Lung microvascular endothelial cell (primary cell): ENCODE data around the gene LOXL3. TPM values are rescaled to one million over a fixed set of nuclear protein-coding genes. Genes with fewer than 3 reads are reported as not detected.
"Not testable (repeated sequence)": the region's sequence is repeated elsewhere in the genome, so short reads cannot be mapped to it uniquely, and the experiment has no call there.

Experiments
- DNase-seq, 2 donors: peaks; one replicate each; pipeline versions ENCODE4 v3.0.0 to v3.0.0-alpha.2; 2010; ENCODE audit warnings: low read depth in 2 of 2
- total RNA-seq: library from RNA; depleted of rRNA; stranded (reverse); fragments of >200 nt; gene quantifications from 2 replicates; pipeline ENCODE4 v1.2.1, GENCODE V29; 2014

LOXL3 gene
- total RNA-seq, 1 donor from 2014 or later, result 1.2 TPM

DNA sequence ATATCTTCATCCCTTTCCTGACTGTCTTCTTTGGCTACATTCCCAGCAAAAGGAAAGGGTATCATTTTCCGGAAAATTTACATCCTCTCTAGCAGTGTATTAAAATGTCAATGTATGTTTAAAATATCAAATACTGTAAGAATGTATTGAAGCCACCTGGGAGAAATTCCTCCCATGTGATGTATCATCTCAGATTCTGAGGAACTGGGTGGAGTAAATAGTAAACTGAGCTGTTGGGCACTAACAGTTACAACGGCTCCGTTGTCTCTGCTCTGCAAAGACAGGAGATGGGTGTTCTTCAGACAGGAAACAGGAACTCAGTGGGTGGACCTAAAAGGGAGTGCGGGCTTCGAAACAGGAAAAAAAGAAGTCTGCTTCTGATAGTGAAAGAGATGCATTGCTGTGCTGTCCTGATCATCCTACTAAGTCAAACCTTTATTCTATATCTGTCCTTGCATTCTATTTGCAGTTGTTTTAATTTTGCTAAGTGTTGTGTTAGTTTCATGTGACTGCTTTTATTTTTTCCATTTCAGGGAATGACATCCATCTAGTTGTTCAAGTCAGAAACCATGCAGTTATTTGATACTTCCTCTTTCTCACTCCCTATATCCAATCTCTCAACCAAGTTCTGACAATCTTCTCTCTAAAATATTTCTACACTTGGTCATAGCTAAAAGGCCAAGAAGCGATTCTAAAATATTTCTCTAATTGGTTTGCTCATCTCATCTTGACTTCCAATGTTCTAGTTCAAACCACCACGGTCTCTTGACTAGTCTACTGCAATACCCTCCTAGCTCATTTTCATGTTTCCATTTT lies 20.2 kb upstream of the LOXL3 start:
- peak; percentile 50 to 60 for DNase-seq

- no peak for DNase-seq
Observed at GRCh38 chr2:74572178-74572925, 18.6 kb upstream of the LOXL3 start.

DNA sequence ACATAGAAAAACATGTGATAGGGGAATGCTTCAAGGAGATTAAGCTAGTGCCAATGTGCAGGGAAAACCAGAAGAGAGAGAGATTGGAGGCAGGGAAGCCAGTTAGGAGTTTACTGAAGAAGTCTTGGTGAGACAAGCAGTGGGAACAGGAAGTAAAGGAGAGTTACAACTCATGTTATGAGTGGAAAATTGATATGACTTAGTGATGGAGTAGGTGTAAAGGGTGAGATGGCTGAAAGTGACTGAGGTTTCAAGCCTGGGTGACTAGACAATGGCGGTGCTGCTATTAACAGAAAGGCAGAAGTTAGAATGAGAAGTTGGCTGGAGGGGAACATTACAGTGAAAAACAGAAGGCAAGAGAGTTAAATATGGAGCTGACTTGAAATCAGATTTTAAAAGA lies 17.3 kb upstream of the LOXL3 start:
- no peak for DNase-seq

DNA sequence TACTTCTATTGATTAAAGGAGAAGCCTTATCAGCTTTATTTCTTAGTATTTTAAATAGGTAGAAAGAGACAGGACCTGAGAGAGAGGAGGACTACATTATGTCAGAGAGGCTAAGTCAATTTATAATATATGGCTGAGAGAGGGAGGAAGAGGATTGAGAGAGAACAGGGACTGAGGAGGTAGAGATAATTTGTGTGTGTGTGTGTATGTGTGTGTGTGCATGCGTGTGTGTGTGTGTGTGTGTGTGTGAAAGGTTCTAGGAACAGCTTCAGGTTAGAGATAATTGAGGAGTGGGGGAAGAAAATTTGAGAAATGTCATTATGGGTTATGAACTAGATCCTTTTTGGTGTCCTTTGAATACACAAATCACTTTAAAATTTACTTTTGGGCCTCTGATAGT lies 15.9 kb upstream of the LOXL3 start:
- no peak for DNase-seq

DNA sequence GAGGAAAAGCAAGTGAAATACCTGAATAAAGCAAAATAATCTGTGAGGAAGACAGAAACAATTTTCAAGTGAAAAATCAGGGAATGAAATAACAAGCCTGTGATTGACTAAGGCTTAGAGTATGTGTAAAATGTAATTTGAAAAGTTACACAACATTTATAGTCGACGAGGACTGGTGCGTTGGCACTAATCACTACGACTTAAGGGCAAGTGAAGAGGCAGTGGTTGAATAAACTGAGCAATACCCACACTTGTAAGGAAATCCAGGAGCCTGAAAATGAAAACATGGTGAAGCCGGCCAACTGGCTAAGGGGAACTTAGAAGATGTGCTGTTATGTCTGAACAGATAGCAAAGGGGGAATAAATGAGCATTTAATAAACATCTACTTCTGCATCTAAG lies 14.1 kb upstream of the LOXL3 start:
- DNase-seq, result no peak

GRCh38 chr2:74566754-74567085 lies 13.0 kb upstream of the LOXL3 start:
- no peak for DNase-seq

- no peak for DNase-seq
Observed at GRCh38 chr2:74566076-74566753, 12.5 kb upstream of the LOXL3 start.

DNA sequence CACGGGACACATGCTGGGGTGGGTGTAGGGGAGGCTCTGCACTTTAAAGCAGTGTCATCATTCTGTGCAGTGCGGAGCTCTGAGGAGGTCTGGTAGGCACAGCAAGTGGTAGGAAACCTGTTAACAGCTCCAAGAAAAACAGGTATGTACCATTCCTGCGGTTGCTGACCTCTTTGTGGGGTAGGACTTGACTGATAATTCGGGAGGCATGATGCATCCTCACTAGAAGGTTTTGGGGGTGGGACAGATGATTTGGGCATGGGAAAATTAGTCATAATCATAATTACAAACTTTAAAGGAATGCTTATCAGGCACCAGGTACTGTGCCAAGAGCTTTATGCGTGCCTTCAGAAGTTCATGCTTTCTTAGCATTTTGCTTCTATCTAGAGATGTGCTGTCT lies 10.5 kb upstream of the LOXL3 start:
- DNase-seq, result no peak

DNA sequence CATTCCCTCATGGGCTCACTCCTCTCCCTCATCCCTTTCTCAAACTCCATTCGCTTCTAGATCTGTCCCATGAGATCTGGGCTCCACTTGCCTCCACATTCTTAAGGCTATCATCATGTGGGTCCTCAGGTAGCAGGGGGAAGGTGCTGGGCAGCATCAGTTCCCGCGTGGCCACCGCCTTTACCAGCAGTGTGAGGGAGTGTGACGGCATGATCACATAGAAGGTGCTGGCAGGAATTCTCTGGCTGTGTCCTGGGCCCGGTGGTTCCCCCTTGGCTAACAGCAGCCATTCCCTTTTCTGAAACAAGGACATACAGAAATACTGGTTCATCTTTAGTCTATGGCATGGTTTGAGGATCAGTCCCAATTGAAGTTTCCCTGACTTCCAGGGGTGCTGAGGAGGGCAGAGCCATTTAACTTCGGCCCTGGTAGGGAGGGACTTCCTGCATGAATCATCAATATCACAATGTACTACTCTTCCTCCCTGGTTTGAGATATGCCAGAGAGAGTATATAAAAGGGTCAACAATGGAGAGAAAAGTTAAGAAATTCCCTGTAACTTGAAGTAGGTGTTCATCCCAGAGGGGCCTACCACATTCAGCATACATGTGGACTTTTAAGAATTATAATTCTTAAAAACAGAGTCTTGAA lies 8.5 kb upstream of the LOXL3 start:
- no peak for DNase-seq

GRCh38 chr2:74561022-74561421 lies 7.3 kb upstream of the LOXL3 start:
- DNase-seq, result not testable (repeated sequence)

DNA sequence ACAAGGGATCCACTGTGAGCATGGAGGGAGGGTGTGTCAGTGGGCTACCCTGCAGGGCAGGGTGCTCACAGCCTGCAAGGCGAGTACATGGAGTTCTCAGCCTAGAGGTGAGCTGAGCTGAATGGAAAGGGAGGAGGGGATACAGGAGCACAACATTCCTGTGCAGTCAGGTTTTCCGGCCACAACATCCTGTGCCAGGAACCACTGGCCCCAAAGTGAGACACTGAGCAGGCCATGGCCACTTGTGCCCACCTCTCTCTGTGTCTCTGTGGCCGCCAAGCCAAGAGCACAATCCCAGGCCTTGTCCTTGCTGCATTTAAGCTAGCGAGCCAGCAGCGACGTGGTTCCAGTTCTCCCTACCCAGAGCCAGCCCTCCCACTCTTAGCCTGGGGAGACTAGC lies 6.8 kb upstream of the LOXL3 start:
- peak in 1 of 2 donors; percentile 48 for DNase-seq

DNA sequence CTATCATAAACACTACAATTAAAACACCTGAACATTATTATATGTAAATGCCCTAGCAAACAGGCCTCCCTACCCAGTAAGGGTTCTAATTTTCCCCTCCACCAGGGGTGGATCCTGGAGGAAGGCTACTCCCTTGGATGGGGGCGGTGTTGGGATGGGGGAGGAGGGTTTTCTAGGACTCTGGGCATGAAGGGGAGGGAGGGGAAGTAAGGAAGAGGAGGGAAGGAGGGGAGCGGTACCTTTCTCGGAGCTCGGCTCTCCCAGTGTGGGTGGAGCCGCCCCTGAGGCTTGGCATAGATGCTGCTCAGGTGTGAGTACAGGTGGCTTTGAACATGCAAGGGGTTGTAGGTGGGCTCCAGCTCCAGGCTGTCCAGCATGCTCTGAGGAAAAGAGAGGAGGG lies 6.2 kb upstream of the LOXL3 start:
- DNase-seq, result no peak

- DNase-seq, result no peak
Observed at GRCh38 chr2:74558284-74559230, 4.8 kb upstream of the LOXL3 start.

- DNase-seq, result no peak
Observed at GRCh38 chr2:74556831-74557370, 3.2 kb upstream of the LOXL3 start.

GRCh38 chr2:74556159-74556558 lies 2.4 kb upstream of the LOXL3 start:
- no peak for DNase-seq

DNA sequence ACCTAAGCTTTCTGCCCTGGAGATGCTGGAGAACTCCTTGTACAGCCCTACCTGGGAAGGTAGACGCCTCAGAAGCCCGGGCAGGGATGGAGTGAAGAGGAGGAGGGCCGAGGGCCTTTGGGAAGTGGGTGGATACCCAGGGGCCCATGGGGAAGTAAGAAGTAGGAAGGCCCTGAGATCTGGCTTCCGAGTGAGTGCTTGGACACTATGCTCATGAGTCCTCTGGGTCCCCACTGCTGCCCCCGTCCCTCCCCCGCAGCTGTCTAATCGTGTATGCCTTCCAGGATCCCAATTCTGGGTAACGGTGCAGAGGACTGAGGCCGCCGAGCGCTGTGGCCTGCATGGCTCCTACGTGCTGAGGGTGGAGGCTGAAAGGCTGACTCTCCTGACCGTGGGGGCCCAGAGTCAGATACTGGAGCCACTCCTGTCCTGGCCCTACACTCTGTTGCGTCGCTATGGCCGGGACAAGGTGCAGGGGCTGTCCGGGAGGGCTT lies 1.9 kb upstream of the LOXL3 start:
- no peak for DNase-seq

DNA sequence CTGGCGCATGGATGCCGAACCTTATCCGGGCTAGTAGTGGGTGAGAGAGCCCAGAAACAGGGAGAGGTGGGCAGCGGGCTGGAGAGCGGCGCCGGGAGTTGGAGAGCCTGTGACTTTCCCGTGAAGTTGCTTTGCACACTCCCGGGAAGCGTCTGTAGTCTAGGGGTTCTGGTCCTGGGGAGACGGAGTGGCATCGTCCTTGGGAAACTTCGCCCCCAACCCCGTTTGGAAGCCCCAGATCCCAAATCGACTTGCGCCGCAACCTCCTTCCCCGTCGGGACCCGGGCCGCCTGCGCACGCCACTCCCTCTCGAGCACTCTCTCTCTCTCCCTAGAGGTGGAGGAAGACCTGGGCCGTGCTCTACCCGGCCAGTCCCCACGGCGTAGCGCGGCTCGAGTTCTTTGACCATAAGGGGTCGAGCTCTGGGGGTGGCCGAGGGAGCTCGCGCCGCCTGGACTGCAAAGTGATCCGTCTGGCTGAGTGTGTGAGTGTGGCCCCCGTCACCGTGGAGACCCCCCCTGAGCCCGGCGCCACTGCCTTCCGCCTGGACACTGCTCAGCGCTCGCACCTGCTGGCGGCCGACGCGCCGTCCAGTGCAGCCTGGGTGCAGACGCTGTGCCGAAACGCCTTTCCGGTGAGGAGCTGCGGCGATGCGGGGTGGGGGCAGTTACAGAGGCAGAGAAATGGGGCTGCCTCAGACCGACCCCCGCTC lies 1.2 kb upstream of the LOXL3 start:
- DNase-seq, result peak; percentile 39 to 57

DNA sequence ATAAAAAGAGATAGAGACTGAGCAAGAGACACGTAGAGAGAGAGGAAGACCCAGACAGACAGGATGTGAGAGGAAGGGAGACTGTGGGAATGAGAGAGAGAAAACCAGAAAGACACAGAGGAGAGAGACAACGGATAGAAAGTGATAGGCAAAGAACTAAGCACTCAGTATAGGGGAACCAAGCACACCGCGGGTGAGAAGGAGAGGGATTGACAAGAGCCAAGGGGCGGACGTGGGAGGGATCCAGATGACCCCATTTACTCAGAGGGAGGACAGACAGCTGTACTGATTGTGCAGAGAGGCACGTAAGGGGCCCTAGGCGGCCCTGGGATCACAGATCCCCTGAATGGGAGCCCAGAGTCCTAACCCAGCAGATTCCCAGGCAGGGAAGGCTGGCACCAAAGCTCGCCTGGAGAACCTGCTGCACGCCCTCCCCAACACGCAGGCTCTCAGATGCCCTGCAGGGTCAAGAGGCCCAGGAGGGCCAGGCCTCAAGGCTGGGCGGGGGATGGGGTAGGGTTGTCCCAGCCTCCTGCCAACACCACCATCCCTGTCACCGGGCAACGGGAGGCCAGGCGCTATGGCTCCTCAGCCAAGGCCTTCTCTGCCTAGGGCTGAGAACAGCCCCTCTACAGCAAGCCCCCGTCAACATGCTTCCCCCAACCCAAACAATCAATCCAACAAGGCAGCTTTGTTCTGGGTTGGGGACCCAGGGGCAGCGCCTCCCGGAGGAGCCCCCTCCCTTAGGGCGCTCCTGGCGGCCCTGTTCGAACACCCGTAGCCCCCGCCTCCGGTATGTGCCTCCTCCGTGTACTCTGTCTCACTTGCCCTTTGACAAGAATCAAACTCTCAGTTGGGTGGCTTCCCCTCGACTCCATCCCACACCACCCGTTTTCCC lies 579 bp downstream of the LOXL3 start:
- no peak for DNase-seq
